GM18499 (cell line): ENCODE data around the gene MADD.
"Not testable (repeated sequence)": the region's sequence is repeated elsewhere in the genome, so short reads cannot be mapped to it uniquely, and the experiment has no call there.

Experiments
- ATAC-seq: cut with Tn5 transposase; IDR thresholded peaks from one replicate; pipeline ENCODE4 v1.9.1; 2021; ENCODE audit warnings: moderate number of reproducible peaks; ENCODE audit not compliant: insufficient read depth, unreplicated experiment

MADD gene

DNA sequence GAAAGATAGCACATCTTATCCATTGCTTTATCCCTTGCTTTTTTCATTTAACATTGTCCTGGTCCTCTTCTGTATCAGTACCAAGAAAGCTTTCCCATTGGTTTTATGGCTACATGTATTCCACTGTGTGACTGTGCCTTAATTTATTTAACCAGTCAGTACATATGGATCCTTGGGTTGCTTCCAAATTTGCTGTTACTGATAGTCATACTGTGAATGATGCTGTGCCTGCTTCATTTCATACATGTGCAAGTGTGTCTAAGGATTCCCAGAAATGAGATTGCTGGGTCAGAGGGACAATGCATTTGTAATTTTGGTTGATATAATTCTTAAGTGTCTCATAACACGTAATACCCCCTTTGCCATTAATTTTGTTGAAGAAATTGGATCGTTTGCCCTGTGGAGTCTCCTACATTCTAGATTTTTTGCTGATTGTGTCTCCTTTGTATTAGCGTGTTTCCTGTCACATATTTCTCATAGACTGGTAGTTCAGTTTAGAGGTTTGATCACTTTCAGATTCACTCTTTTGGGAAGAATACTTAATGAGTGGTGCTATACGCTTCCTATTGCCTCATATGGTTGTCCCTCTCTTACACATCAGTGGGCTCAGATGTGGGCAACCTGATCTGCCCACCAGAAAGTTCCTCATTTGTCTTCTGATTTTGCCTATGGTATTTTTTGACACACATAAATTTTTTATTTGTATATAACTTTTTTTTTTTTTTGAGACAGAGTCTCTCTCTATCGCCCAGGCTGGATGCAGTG lies 47.3 kb downstream of the MADD start:
- peak; percentile 90 for ATAC-seq

DNA sequence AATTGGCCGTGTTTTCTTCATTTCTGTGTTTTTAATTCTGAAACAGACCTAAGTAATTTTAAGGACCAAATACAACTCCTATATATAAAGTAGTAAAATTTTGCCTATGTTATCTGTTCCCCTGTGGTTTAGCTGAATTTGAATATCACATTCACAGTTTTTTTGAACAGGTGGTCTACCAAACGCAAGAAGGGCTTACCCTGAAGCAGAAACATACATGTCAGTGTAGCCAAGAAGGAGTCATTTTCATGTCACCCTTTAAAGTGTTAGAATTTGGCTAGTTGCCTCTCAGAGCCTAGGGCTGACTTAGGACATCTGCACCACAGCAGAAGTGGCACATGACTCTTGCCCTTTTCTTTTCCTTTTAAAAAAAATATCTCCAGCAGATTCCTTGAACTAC lies 48.2 kb downstream of the MADD start:
- no peak for ATAC-seq

DNA sequence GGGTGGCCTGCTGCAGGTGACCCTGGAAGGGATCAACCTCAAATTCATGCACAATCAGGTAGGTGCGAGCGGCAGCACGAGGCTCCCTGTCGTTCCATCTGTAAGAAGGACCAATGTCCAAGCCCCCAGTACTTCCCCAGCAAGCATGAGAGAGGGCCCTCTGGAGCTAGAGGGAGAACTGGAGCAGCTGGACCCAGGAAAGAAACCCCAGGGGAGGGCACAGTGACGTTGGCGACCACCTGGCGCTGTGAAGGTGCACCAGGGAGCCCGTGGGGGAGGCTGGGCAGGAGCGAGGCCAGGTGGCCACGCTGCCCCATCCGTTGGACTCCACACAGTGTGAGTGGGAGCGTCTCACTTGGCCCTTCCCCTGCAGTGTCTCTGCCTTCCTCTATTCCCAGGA lies 54.6 kb downstream of the MADD start:
- no peak for ATAC-seq

DNA sequence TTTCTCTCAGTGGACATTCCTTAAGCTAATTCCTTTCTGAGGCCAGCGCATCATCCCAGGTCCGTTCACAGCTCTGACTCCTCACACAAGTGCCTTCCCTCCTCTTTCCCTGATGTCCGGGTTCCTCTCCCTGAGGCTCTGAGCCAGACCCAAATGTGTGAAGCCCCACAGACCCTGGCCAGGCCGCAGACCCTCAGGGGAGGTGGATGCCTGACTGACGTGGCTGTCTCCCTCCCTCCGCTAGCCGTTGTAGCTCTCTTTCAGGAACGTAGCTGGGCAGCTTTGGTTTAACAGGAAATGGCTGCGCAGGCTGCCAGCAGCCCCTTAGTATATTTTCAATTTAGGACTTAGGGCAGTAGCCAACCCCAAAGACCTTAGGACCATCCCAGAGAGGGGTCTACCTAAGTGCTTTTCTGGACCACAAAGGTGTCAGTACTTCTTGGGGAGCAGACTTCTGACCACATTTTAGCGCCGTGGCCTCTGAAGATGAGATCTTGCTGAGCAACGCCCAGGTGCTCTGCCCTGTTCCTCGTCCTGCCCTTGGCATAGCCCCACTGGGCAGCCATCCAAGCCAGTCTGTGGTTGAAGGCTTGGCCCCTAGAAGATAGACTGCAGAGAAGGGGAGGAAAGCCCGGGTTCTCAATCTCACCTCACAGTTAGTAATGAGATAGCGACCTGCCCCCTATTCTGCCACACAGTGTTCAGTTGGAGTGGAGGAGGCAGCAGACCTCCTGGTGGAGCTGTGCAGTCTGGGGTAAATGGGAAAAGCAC lies 55.5 kb downstream of the MADD start:
- no peak for ATAC-seq

DNA sequence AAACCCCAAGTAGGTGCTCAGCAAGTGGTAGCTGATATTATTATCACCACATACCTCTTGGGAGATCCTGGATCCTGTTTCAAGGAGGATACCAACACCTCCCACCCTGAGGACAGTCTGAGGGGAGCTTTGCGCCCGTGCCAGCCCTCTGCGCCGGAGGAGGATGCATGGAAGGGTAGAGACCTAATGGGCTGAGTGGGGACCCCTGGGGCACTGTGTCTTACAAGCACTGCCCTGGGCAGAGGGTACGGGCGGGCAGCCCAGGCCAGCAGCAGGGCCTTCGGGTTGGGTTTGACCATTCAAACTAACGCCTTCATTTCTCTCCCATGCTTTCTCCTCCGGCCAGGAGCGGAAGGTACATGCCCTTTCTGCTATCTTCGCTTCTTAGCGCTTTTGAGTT lies 56.3 kb downstream of the MADD start:
- no peak for ATAC-seq

DNA sequence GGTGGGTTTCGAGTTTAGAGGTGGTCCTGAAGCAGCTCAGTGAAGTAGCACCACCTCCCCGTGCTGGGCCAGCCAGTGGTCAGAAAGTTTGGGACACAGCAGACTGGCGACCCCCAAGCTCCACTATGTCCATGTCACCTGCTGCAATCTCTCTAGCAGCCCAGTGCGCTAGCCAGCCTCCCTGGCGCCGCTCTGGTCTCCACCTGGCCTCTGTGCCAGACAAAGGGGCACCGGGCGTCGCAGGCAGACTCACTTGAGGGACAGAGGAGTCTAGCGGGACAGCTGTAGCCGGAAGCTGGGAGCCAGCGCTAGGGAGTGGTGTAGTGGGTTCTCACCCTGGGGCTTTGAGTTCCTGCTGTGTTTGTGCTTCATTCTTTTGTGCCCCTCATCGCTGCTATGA lies 57.1 kb downstream of the MADD start:
- no peak for ATAC-seq

DNA sequence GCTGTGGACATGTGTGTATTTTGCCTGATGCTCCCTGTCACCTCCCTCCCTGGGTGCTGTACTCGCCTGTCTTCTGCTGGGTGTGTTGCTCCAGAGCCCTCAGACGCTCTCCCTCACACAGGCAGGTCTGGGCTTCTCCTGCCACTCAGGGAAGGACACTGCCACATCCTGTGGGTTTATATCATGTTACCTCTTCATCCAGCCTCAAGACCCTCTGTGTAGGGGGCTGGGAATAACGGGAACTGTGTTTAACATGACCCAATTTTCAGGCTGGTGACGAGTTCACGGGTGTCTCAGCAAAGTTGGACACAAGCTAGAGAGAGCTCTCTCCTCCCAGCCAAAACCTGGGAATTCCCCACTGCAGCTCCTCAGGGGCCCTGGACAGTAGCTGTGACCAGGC lies 58.0 kb downstream of the MADD start:
- no peak for ATAC-seq

DNA sequence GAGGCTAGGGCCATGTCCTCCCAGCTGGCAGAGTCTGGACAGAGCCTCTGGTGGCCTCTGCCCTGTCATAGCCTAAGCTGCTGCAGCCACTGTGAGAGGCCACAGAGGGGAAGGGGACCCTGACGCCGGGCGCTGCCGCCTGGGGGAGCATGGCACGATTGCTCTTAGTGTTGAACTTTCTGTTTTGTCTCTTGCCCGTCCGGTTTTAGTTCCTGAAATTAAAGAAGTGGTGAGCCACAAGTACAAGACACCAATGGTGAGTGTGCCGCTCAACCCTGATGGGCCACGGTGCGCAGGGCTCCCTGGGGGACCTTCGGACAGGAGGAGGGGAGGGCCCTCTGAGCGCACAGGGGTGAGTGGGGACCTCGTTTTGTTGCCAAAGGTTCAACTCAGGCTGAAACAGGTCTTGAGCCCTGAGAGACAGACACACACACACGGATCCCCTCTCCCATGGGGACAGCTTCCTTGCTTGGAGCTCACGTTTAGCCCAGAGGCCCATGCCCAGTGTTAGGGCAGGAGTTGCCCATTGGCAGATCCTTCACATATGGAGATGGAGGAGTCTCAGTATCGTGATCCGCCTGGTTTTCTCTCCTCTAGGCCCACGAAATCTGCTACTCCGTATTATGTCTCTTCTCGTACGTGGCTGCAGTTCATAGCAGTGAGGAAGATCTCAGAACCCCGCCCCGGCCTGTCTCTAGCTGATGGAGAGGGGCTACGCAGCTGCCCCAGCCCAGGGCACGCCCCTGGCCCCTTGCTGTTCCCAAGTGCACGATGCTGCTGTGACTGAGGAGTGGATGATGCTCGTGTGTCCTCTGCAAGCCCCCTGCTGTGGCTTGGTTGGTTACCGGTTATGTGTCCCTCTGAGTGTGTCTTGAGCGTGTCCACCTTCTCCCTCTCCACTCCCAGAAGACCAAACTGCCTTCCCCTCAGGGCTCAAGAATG lies 58.8 kb downstream of the MADD start:
- ATAC-seq = no peak

DNA sequence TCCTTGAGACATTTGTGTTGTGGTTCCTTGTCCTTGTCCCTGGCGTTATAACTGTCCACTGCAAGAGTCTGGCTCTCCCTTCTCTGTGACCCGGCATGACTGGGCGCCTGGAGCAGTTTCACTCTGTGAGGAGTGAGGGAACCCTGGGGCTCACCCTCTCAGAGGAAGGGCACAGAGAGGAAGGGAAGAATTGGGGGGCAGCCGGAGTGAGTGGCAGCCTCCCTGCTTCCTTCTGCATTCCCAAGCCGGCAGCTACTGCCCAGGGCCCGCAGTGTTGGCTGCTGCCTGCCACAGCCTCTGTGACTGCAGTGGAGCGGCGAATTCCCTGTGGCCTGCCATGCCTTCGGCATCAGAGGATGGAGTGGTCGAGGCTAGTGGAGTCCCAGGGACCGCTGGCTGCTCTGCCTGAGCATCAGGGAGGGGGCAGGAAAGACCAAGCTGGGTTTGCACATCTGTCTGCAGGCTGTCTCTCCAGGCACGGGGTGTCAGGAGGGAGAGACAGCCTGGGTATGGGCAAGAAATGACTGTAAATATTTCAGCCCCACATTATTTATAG lies 59.6 kb downstream of the MADD start:
- ATAC-seq = no peak

DNA sequence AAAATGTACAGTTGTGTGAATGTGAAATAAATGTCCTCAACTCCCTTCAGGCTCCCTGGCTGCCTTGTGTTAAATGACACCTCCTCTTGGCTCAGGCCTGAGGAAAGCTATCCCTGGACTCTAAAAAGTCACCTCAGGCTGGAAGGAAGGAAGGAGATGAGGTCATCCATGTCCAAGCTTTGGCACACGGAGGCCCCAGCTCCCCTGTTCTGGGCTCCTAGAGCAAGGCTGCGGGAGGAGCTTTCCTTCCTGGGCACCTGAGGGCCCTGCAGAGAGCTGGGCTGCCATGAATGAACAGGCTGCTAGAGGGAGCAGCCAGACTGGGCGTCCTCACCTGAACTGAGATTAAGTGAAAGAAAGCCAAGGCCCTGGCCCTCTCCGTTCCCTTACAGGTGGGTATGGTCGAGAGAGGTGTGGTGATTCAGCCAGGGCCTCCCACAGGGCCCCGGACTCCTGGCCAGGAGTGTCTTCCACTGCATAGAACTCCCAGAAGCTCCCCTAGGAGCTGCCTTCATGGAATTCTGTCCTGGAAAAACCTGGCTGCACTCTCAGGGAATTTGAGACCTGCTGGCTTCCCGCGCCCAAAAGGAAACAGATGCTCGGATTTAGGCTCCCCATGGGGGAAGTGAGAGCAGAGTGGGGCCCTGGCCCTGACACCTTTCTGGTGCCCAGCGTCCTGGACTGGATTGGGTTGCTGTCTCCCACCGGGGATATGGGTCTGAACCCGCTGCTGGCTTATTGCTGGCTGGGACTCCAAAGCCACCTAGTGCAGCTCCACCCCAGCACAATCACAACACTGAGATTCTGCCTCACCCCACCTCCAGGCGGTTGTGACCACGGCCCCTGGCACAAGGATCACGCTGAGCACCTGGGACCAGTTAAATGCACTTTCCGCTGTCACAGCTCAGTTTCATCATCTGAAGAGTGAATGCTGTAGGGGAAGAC lies 60.3 kb downstream of the MADD start:
- ATAC-seq = no peak

DNA sequence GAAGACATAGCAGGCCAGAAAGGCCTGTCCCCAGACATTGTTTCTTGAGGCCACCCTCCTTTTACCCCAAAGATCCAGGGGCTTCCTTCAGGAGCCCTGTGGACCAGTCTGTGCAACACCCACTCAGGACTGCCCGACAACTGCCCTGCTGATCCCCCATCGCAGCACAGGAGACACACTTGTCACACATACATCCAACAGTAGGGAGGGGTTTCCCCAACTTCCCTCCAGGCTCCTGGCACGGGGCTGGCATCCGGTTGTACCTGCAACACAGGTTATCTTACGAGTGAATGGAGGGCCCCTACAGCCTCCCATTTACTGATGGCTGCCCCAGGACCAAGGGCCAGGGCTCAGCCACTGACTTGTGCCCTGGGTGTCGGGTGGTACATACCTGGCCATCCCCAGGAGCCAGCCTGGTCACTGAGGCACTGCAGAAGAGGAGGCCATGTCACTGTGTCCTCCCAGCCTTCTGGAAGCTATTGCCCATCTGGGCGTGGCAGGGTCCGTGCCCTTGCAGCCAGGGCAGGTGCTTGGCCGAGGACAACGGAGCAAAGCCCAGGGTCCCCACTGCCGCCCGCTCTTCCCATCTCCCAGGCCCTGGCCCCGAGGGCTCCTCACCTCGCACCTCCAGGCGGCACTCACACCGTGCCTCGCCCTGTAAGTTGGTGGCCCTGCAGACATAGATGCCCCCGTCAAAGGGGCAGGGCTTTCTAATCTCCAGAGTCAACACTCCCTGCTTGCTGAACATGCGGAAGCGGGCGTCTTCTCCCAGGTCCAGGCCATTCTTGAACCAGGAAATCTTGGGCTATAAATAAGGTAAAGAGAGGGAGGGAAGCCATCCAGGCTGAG lies 61.7 kb downstream of the MADD start:
- no peak for ATAC-seq

DNA sequence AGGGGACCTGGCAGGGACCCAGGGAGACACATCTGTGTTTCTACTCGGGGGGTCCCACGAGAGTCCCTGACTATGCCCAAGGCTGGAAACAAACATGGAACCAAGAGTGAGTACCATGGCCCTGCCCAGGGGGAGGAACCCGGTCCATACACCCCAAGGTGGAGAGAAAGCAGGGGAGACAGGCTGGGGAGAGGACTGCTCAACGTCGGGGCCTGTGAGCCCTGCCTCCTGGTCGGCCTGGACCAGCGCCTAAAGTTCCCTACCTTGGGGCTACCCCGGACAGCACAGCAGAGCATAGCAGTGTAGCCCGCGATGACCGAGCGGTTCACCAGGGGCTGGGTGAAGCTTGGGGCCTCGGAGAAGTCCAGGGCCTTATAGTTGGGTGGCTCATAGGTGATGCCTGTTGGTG lies 62.4 kb downstream of the MADD start:
- no peak for ATAC-seq

DNA sequence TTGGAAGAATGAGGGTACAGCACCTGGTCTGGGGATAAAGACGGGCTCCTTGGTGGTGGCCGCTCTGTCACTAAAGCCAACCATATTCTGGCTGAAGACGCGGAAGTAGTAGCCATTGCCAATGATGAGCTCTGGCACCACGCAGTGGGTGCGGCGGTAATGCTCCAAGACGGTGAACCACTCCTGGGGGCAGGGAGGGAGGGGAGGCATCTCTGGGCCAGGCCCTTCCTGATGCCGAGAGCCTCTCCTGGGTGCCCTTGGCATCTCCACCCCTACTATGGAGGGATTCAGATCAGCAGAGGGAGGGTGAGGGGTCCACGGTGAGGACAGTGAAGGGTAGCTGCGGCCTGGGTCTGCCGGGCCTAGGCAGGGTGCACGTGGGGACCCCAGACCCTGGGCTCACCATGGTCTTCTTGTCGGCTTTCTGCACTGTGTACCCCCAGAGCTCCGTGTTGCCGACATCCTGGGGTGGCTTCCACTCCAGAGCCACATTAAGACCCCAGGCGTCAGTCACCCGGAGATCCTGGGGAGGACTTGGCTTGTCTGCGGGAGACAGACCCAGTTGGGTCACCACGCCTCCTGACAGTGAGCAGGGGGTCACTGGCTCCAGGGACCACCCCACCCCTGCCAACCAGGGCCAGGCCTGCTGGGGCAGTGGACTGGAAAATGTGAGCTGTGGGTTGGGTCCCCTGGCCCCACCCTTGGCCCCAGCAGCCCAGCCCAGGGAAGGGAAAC lies 63.0 kb downstream of the MADD start:
- no peak for ATAC-seq

DNA sequence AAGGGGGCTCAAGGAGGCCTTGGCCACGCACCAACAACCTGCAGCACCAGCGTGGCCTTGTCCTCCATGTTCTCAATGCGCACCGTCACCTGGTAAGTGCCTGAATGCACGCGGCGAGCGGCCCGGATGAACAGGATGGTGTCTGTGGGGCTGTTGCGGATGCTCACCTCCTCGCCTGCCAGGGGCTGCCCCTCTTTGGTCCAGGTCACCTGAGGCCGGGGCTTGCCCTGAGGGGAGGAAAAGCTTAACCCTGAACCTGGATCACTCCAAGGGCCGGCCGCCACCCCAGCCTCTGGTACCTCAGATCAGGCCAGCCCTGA lies 63.6 kb downstream of the MADD start:
- ATAC-seq = no peak

DNA sequence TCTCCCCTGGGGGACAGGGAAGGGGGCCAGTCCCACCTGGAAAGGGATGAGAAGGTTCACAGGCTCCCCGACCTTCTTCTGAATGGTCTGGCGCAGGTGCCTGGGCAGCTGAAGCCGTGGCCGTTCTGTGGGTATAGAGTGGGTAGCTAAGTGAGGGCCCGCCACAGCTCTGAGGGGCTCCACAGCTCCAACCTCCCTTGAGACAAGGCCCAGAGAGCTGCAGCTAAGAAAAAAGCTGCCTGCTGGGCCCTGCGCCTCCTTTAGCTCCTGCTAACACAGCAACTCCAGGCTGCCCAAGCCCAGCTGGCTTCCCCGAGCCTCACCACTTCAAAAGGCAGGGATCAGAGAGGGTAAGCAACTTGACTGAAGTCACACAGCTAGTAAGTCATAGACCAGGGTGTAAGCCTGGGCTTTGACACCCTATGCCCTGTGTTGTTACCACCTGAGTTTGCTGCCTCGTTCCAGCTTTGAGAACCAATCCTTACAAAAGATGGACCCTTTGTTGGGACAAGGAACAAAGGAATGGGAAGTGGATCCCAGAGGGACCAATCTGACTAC lies 64.0 kb downstream of the MADD start:
- no peak for ATAC-seq

DNA sequence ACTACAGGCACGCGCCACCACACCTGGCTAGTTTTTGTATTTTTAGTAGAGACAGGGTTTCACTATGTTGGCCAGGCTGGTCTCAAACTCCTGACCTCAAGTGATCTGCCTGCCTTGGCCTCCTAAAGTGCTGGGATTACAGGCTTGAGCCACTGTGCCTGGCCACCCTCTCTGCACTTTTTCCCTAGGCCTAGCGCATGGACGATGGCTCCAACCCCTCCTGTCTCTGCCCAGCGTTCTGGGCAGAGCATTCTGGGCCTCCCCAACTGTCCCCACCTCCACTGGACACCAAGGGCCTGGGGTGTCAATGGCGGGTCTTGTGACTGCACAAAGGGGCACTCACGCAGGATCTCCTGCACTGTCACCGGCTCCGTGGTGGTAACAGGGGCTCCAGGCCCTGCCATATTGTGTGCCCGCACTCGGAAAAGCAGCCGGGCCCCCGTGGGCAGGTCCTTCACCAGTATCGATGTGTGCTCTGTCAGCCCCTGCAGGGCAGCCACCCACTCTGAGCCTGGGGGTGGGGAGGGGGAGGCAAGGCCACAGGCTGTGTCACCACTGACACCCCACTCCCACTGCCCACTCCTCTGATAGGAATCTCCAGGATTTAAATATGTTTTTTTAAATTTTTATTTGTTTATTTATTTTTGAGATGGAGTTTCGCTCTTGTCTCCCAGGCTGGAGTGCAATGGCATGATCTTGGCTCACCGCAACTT lies 64.9 kb downstream of the MADD start:
- ATAC-seq = not testable (repeated sequence)

DNA sequence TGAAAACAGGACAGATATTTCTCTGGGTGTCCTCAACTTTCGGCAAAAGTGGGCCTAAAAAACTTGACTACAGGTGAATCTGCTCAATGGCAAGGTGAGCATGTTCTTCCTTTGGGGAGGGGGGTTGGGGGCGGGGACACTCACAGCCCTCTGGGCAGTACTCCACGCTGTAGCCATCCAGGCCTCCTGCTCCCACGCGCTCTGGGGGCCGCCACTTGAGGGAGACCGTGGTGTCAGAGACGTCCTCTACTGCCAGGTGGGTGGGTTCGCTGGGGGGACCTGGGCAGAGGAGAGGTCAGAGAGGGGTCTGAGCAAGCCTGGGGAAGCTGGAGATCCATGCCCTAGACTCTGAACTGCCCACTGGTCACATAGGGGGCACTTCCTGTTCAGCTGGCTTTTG lies 65.8 kb downstream of the MADD start:
- ATAC-seq = no peak
